Caco-2 (cell line): ENCODE measurements around the gene B4GALT4. TPM values are rescaled to one million over a fixed set of nuclear protein-coding genes. Genes with fewer than 3 reads are reported as not detected.

Experiments
- BruUV-seq: library from RNA; stranded (reverse); fragments of 400-500 nt; replicated peaks from 2 replicates; lab custom pipeline; 2021; lab: Mats Ljungman, UMichigan
- CTCF ChIA-PET: fragments of 300-600 bp; sonication (Branson Sonifier 250); formaldehyde crosslinking; loops from one replicate; lab custom pipeline; 2022; ENCODE audit warnings: antibody characterized with exemption; lab: Charles Lee
- POLR2A ChIA-PET: fragments of 300-600 bp; sonication (Branson Sonifier 250); formaldehyde crosslinking; loops from one replicate; lab custom pipeline; 2022; ENCODE audit warnings: antibody characterized with exemption; lab: Charles Lee
- DNase-seq, 2 experiments: peaks; one replicate each; pipeline versions ENCODE4 v3.0.0 to v3.0.0-alpha.2; 2020 to 2022
- H3K27me3 ChIP-seq: replicated peaks from 2 replicates; pipeline ENCODE4 v1.6.0; 2011; ENCODE audit warnings: low read length; ENCODE audit not compliant: control insufficient read depth, insufficient read depth
- H3K36me3 ChIP-seq: 2 replicates; pipeline ENCODE4 v1.5.1; 2011; ENCODE audit warnings: low read length; ENCODE audit not compliant: control insufficient read depth, insufficient read depth
- H3K4me1 ChIP-seq: fragments of 250-450 bp; sonication (Bioruptor Pico); 2 replicates; pipeline ENCODE4 v1.5.1; 2020; ENCODE audit warnings: mild to moderate bottlenecking
- H3K4me3 ChIP-seq: 2 replicates; pipeline ENCODE4 v1.5.1; 2011; ENCODE audit warnings: low read depth, mild to moderate bottlenecking, control low read depth, low read length
- H3K9me3 ChIP-seq: fragments of 250-450 bp; sonication (Bioruptor Pico); 2 replicates; pipeline ENCODE4 v1.5.1; 2020; ENCODE audit warnings: mild to moderate bottlenecking, moderate library complexity
- H3K27ac Mint-ChIP-seq: one replicate; pipeline ENCODE4 v1.8.0; 2022; ENCODE audit warnings: mixed read lengths; ENCODE audit not compliant: unreplicated experiment
- H3K27me3 Mint-ChIP-seq: one replicate; pipeline ENCODE4 v1.8.0; 2022; ENCODE audit warnings: mixed read lengths; ENCODE audit not compliant: insufficient read depth, unreplicated experiment
- H3K36me3 Mint-ChIP-seq: one replicate; pipeline ENCODE4 v1.8.0; 2022; ENCODE audit warnings: mild to moderate bottlenecking, mixed read lengths; ENCODE audit not compliant: insufficient read depth, unreplicated experiment
- H3K4me1 Mint-ChIP-seq: one replicate; pipeline ENCODE4 v1.8.0; 2022; ENCODE audit warnings: low read depth, mixed read lengths; ENCODE audit not compliant: unreplicated experiment
- H3K4me3 Mint-ChIP-seq: one replicate; pipeline ENCODE4 v1.8.0; 2022; ENCODE audit warnings: mild to moderate bottlenecking, moderate library complexity, mixed read lengths; ENCODE audit not compliant: unreplicated experiment
- H3K9me3 Mint-ChIP-seq: one replicate; pipeline ENCODE4 v1.8.0; 2022; ENCODE audit warnings: mixed read lengths; ENCODE audit not compliant: unreplicated experiment
- intact Hi-C: fragments of 100-400 bp; cut with micrococcal nuclease; formaldehyde crosslinking; loops from one replicate; pipeline ENCODE4 v1.10.0; 2022; ENCODE audit not compliant: unreplicated experiment
- total RNA-seq: library from RNA; stranded (reverse); gene quantifications from 2 replicates; pipeline ENCODE4 v1.2.3, GENCODE V29; 2022
- TF ChIP-seq, protein P1 (sequence below), 2 experiments: fragments of 200-600 bp in 1 of 2; IDR thresholded peaks; 1 replicate in 1 of 2; 2 replicates in 1 of 2; pipeline versions ENCODE4 v1.5.1 to v1.8.0; 2011 to 2022; ENCODE audit warnings: antibody characterized with exemption in 1 of 2, control low read depth in 1 of 2, inconsistent platforms in 1 of 2, low read depth in 1 of 2, low read length in 1 of 2, mild to moderate bottlenecking in 1 of 2, moderate library complexity in 1 of 2; ENCODE audit not compliant: insufficient read depth in 1 of 2, severe bottlenecking in 1 of 2, unreplicated experiment in 1 of 2

B4GALT4 gene
- total RNA-seq, 1 experiment from 2014 or later, result 59.7 TPM

- Mint-ChIP-seq H3K27ac (peak overlapping the region; percentile 97), H3K4me3 (peak overlapping the region; percentile 76)
- TF ChIP-seq, protein P1, sequence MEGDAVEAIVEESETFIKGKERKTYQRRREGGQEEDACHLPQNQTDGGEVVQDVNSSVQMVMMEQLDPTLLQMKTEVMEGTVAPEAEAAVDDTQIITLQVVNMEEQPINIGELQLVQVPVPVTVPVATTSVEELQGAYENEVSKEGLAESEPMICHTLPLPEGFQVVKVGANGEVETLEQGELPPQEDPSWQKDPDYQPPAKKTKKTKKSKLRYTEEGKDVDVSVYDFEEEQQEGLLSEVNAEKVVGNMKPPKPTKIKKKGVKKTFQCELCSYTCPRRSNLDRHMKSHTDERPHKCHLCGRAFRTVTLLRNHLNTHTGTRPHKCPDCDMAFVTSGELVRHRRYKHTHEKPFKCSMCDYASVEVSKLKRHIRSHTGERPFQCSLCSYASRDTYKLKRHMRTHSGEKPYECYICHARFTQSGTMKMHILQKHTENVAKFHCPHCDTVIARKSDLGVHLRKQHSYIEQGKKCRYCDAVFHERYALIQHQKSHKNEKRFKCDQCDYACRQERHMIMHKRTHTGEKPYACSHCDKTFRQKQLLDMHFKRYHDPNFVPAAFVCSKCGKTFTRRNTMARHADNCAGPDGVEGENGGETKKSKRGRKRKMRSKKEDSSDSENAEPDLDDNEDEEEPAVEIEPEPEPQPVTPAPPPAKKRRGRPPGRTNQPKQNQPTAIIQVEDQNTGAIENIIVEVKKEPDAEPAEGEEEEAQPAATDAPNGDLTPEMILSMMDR (IDR thresholded peaks at IDR 0.05; ENCODE audit: insufficient read depth in 1 of 2, low read depth in 1 of 2, low read length in 1 of 2, severe bottlenecking in 1 of 2, unreplicated experiment in 1 of 2), result no peak
Observed at GRCh38 chr3:119257111-119257510, 16.4 kb upstream of the B4GALT4 start.

DNA sequence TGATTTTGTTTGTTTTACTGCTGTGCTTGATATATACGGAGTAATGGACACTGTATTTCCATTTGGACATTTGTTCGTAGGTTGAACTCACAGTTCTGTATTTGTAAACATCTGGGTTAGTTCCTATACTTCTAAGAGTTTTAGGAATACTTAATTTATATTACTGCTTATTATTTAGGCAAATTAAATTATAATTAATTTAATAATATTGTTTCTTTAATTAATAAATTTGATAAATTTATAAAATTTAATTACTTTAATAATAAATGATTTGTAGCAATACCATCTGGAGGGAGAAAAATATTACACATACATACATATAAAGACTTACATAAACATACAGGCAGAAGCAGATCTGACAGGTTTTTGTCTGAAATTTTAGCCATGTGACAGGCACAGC is 14.5 kb upstream of the B4GALT4 start:
- Histone ChIP-seq H3K9me3 (peaks cover 4% of the 10 kb centered on the region; the same call in 1 of the 2 replicates), H3K4me1 (peaks cover 24% of the 10 kb centered on the region), H3K36me3 (no peaks in the 10 kb centered on the region), H3K4me3 (no peak overlapping the region), H3K27me3 (no peaks in the 10 kb centered on the region)
- H3K27ac Mint-ChIP-seq, result no peak overlapping the region
- intact Hi-C loops, result no loop called here
- H3K27me3 Mint-ChIP-seq, result no peaks in the 10 kb centered on the region
- no TSS peak for BruUV-seq
- ChIA-PET CTCF (no interaction called here), POLR2A (no interaction called here)
- peaks cover 7% of the 10 kb centered on the region for H3K36me3 Mint-ChIP-seq
- peaks cover under 1% of the 10 kb centered on the region for H3K9me3 Mint-ChIP-seq
- H3K4me3 Mint-ChIP-seq, result no peak overlapping the region
- no peak for DNase-seq
- TF ChIP-seq, protein P1 (IDR thresholded peaks at IDR 0.05; ENCODE audit: insufficient read depth in 1 of 2, low read depth in 1 of 2, low read length in 1 of 2, severe bottlenecking in 1 of 2, unreplicated experiment in 1 of 2), result no peak
- peaks cover 17% of the 10 kb centered on the region for H3K4me1 Mint-ChIP-seq

More at GRCh38 chr3:119257111-119257510, 16.4 kb upstream of the B4GALT4 start:
- H3K4me1 Mint-ChIP-seq, result peaks cover 17% of the 10 kb centered on the region
- Histone ChIP-seq H3K9me3 (peaks cover 4% of the 10 kb centered on the region; the same call in 1 of the 2 replicates), H3K4me1 (peaks cover 24% of the 10 kb centered on the region), H3K4me3 (no peak overlapping the region), H3K36me3 (no peaks in the 10 kb centered on the region), H3K27me3 (no peaks in the 10 kb centered on the region)
- ChIA-PET POLR2A (interaction anchor here (2.3 kb wide), 1 partner anchor 17 kb away, joined by 23 read pairs; the partner anchor contains the start of gene B4GALT4), CTCF (interaction anchor here (2.3 kb wide), 1 partner anchor 16 kb away, joined by 13 read pairs; the partner anchor contains the start of gene B4GALT4)
- DNase-seq, result no peak
- intact Hi-C loops, result loop anchor here (1.0 kb wide), 2 partner anchors 17 to 46 kb away; partner anchors contain the start of gene B4GALT4
- no peaks in the 10 kb centered on the region for H3K27me3 Mint-ChIP-seq
- peaks cover 7% of the 10 kb centered on the region for H3K36me3 Mint-ChIP-seq
- no TSS peak for BruUV-seq
- H3K9me3 Mint-ChIP-seq, result no peaks in the 10 kb centered on the region

DNA sequence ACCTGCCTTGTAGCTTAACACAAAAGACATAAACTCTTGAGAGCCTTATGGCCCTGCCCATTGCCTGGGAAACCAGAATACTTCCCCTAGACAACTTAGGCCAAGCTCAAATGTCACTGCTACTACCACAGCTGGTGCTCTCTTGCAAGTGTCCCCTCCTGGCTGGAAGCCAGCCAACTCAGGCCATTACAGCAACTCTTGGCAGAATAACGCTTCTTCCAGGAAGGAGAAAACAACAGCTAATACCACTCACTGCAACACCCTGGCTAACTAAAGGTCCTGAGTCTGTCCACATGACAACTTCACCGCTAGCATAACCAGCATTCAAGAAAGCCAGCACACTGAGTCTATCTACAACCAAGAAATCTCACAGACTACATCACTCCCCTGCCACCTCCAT is 5.1 kb upstream of the B4GALT4 start:
- H3K4me3 Mint-ChIP-seq, result no peak overlapping the region
- no peaks in the 10 kb centered on the region for H3K36me3 ChIP-seq
- H3K36me3 Mint-ChIP-seq, result no peaks in the 10 kb centered on the region
- CTCF ChIA-PET, result no interaction called here
- no peaks in the 10 kb centered on the region for H3K27me3 ChIP-seq
- TF ChIP-seq, protein P1 (IDR thresholded peaks at IDR 0.05; ENCODE audit: insufficient read depth in 1 of 2, low read depth in 1 of 2, low read length in 1 of 2, severe bottlenecking in 1 of 2, unreplicated experiment in 1 of 2), result no peak
- no peaks in the 10 kb centered on the region for H3K9me3 ChIP-seq
- peaks cover 10% of the 10 kb centered on the region for H3K9me3 Mint-ChIP-seq
- H3K4me1 Mint-ChIP-seq, result no peaks in the 10 kb centered on the region
- no TSS peak for BruUV-seq
- DNase-seq, result no peak
- H3K4me1 ChIP-seq, result peaks cover 7% of the 10 kb centered on the region
- no peaks in the 10 kb centered on the region for H3K27me3 Mint-ChIP-seq
- intact Hi-C loops, result no loop called here
- POLR2A ChIA-PET, result no interaction called here
- H3K4me3 ChIP-seq, result no peak overlapping the region
- no peak overlapping the region for H3K27ac Mint-ChIP-seq
